Activated B cell treated with CpG ODN at 0.5 μM for 24 hours (primary cell): Measurements from ENCODE around the gene NHERF2. TPM values are rescaled to one million over a fixed set of nuclear protein-coding genes. Genes with fewer than 3 reads are reported as not detected.

ENCODE experiments used
- ATAC-seq: fragments of 200-7000 bp; cut with Tn5 transposase; one replicate; pipeline ENCODE4 v1.10.0; 2021; ENCODE audit warnings: low read depth, mild to moderate bottlenecking, moderate library complexity
- CTCF ChIA-PET: fragments of 350-600 bp; sonication (Branson Sonifier 250); formaldehyde crosslinking; loops from one replicate; lab custom pipeline; 2021; ENCODE audit warnings: antibody characterized with exemption; lab: Charles Lee
- POLR2A ChIA-PET: fragments of 350-600 bp; sonication (Branson Sonifier 250); formaldehyde crosslinking; loops from one replicate; lab custom pipeline; 2021; ENCODE audit warnings: antibody characterized with exemption; lab: Charles Lee
- DNase-seq: peaks from one replicate; pipeline ENCODE4 v3.0.0; 2022
- H3K27ac Mint-ChIP-seq: one replicate; pipeline ENCODE4 v1.8.0; 2020; ENCODE audit warnings: mixed read lengths
- H3K27me3 Mint-ChIP-seq: one replicate; pipeline ENCODE4 v1.8.0; 2021; ENCODE audit warnings: mixed read lengths
- H3K36me3 Mint-ChIP-seq: one replicate; pipeline ENCODE4 v1.8.0; 2021; ENCODE audit warnings: low read depth, mixed read lengths
- H3K4me1 Mint-ChIP-seq: one replicate; pipeline ENCODE4 v1.8.0; 2021; ENCODE audit warnings: mixed read lengths
- H3K4me3 Mint-ChIP-seq: one replicate; pipeline ENCODE4 v1.8.0; 2020; ENCODE audit warnings: mild to moderate bottlenecking, mixed read lengths
- H3K9me3 Mint-ChIP-seq: one replicate; pipeline ENCODE4 v1.8.0; 2020; ENCODE audit warnings: mixed read lengths
- intact Hi-C: fragments of 100-400 bp; cut with micrococcal nuclease; formaldehyde crosslinking; loops from one replicate; pipeline ENCODE4 v1.15.1; 2024
- total RNA-seq: library from RNA; stranded (reverse); gene quantifications from 2 replicates; pipeline ENCODE4 v1.2.3, GENCODE V29; 2022
- TF ChIP-seq, protein P1 (sequence below): fragments of 200-600 bp; IDR thresholded peaks from one replicate; pipeline ENCODE4 v1.8.0; 2022; ENCODE audit warnings: antibody characterized with exemption, mild to moderate bottlenecking

NHERF2 gene
- total RNA-seq, 1 donor from 2014 or later = 0.93 TPM

DNA sequence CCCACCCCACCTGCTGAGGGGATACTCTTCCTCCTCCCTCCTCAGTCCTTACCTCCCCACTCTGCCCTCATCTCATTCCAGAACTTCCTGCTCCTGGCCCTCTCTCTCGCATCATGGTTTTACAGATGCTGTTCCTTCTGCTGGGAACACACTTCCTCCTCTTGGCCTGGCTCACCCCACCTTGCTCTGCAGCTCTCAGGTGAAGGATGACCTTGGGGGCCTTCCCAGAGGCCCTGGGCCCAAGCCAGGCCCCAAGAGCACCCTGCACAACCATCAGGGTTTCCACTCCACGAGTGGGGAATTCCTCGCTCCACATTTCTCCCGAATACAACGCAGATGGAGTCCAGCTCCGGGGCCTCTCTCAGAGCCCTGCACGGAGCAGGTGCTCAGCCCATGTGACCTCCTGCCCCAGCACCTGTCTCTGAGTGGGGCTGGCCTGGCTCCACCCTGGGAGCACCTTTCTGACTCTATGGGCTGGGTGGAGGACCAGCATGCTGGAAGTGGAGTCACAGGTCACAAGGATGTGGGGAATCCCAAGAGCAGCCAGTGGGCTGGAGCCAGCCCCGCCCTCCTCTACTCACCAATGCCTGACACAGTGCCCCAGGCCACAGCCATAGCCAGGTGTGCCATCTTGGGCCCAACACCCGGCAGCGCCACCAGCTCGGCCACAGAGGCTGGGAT lies 16.4 kb downstream of the NHERF2 start:
- H3K27ac Mint-ChIP-seq = no peak overlapping the region
- intact Hi-C loops = no loop called here
- POLR2A ChIA-PET = no interaction called here

DNA sequence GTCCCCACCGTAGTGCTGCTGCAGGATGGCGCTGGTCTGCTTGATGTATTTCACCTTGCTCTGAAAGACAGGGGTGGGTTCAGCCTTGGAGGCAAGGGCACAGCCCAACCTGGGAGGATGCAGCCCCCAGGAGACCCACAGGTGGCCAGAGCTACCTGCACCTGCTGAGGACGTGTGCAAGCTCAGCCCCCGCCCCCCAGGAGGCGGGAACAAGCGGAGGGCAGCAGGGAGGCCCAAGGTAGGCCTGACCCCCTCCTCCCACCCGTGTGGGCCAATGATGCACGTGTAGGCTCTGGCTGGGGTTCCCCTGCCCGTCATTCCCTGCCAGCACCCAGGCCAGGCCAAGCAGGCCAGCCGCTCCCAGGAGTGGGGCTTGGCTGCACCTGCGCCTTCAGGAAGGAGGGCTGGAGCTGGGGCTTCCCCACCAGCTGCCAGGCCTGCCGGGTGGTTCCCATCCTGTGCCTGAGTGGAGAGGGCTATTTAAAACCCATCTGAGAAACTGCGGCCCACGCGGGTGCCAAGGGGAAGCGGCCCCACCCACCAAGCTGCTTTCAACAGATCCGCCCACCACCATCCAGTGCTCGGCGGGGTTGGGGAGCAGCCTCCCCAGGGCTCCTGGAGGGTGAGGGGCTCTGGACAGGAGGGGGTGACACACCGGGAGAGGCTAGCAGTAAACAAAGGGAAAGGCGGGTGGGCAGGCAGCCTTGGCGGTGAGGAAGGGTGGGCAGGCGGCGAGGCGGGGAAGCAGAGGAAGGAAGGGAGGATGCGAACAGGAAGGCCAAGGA lies 17.2 kb downstream of the NHERF2 start:
- intact Hi-C loops = no loop called here
- no peak for ATAC-seq
- TF ChIP-seq, protein P1, sequence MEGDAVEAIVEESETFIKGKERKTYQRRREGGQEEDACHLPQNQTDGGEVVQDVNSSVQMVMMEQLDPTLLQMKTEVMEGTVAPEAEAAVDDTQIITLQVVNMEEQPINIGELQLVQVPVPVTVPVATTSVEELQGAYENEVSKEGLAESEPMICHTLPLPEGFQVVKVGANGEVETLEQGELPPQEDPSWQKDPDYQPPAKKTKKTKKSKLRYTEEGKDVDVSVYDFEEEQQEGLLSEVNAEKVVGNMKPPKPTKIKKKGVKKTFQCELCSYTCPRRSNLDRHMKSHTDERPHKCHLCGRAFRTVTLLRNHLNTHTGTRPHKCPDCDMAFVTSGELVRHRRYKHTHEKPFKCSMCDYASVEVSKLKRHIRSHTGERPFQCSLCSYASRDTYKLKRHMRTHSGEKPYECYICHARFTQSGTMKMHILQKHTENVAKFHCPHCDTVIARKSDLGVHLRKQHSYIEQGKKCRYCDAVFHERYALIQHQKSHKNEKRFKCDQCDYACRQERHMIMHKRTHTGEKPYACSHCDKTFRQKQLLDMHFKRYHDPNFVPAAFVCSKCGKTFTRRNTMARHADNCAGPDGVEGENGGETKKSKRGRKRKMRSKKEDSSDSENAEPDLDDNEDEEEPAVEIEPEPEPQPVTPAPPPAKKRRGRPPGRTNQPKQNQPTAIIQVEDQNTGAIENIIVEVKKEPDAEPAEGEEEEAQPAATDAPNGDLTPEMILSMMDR = no peak
- Mint-ChIP-seq H3K4me1 (peaks cover 21% of the 10 kb centered on the region), H3K36me3 (no peaks in the 10 kb centered on the region), H3K27me3 (peaks cover 2% of the 10 kb centered on the region), H3K27ac (no peak overlapping the region), H3K9me3 (no peaks in the 10 kb centered on the region), H3K4me3 (no peak overlapping the region)
- DNase-seq = no peak
- CTCF ChIA-PET = no interaction called here
- POLR2A ChIA-PET = interaction anchor here (1.7 kb wide), 1 partner anchor 112 kb away, joined by 3 read pairs; the partner anchor contains the start of gene TRAF7

More for the DNA sequence above, 16.4 kb downstream of the NHERF2 start:
- no peak for ATAC-seq
- no peaks in the 10 kb centered on the region for H3K36me3 Mint-ChIP-seq
- H3K27me3 Mint-ChIP-seq = peaks cover 2% of the 10 kb centered on the region
- no peaks in the 10 kb centered on the region for H3K9me3 Mint-ChIP-seq
- peaks cover 14% of the 10 kb centered on the region for H3K4me1 Mint-ChIP-seq
- TF ChIP-seq, protein P1 = no peak
- H3K4me3 Mint-ChIP-seq = no peak overlapping the region
- CTCF ChIA-PET = no interaction called here
- DNase-seq = no peak

DNA sequence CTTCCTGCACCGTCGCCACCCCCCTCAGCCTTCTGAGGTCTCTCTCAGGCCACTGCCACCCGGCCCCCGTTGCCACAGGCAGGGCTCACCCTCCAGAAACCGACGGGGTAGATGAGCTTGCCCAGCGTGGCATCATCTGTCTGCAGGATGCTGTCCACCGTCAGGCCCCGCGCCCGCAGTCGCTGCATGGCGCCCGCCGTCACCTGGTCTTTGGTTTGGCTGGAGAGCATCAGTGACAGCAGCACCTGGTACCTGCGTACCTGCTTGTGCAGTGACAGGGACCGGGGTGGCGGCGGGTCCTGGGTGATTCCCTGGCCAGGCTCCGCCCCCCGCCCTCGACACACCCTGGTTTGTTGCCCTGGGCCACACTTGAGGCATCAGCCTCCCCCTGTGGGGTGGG lies 17.8 kb downstream of the NHERF2 start:
- Mint-ChIP-seq H3K36me3 (no peaks in the 10 kb centered on the region), H3K27me3 (no peaks in the 10 kb centered on the region), H3K9me3 (no peaks in the 10 kb centered on the region), H3K4me1 (peaks cover 24% of the 10 kb centered on the region), H3K4me3 (no peak overlapping the region), H3K27ac (no peak overlapping the region)
- DNase-seq (no peak), ATAC-seq (no peak)
- CTCF ChIA-PET = no interaction called here
- intact Hi-C loops = no loop called here
- TF ChIP-seq, protein P1 = no peak
- POLR2A ChIA-PET = interaction anchor here (0.6 to 1.7 kb wide), 2 partner anchors 22 to 111 kb away, joined by 3 to 9 read pairs; partner anchors contain the start of gene TRAF7

DNA sequence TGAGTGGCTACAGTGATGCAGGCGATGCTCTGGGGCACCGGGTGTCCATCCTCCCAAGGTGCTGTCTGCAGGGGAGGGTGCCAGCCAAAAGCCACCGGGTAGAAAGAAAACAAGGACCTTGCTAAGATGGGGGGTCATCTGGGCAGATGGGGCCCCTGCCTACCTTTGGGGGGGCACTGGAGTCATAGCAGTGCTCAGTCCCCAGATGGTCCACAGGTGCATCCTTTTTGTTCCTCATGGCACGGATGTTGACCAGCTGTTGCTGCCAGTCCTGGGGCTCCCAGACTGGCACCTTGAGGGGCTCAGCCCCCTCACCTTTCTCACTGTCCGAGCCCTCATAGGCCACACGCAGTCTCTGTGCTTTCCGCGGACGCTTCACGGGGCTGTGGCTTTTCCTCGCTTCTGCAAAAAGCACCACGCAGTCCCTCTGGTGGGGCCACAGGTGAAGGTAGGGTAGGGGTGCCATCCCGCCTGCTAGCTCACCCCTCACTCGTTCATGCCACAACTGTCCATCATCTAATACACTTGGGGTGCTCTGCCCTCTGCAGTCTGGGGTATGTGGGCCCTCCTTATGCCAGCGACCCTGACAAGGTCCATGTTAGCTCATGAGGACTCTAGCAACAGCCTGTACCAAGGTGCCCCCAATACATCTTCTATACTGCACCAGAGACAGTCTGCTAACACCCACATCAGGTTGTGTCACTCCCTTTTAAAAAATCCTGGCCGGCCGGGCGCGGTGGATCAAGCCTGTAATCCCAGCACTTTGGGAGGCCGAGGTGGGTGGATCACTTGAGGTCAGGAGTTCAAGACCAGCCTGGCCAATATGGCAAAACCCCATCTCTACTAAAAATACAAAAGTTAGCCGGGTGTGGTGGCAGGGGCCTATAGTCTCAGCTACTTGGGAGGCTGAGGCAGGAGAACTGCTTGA lies 19.5 kb downstream of the NHERF2 start:
- intact Hi-C loops = loop anchor here (5.0 kb wide), 1 partner anchor 76 kb away; no protein-coding TSS in a partner anchor
- H3K9me3 Mint-ChIP-seq = no peaks in the 10 kb centered on the region
- no peaks in the 10 kb centered on the region for H3K27me3 Mint-ChIP-seq
- no peak for ATAC-seq
- no peak overlapping the region for H3K27ac Mint-ChIP-seq
- peak overlapping the region; percentile 89 for H3K4me3 Mint-ChIP-seq
- CTCF ChIA-PET = interaction anchor here (1.2 kb wide), 1 partner anchor 94 kb away, joined by 3 read pairs; no protein-coding TSS in a partner anchor
- H3K36me3 Mint-ChIP-seq = peaks cover 10% of the 10 kb centered on the region
- TF ChIP-seq, protein P1 = no peak
- H3K4me1 Mint-ChIP-seq = peaks cover 24% of the 10 kb centered on the region
- POLR2A ChIA-PET = interaction anchor here (0.6 to 1.9 kb wide), 2 partner anchors 82 to 91 kb away, joined by 4 to 12 read pairs; partner anchors contain the start of gene RPS2
- DNase-seq = no peak
